Vagina (tissue), 2 donors: ENCODE results near the gene PCSK6.

Experiments
- POLR2A ChIP-seq, 2 donors: fragments of 450-650 bp; IDR thresholded peaks; one replicate each; pipeline ENCODE4 v1.6.1; 2017; ENCODE audit warnings: antibody characterized with exemption in 2 of 2, mild to moderate bottlenecking in 2 of 2, moderate library complexity in 2 of 2
- POLR2AphosphoS5 ChIP-seq, 2 donors: sonication (generic); formaldehyde crosslinking; IDR thresholded peaks; one replicate each; pipeline ENCODE4 v1.9.0; 2017; ENCODE audit warnings: antibody characterized with exemption in 2 of 2, mild to moderate bottlenecking in 2 of 2, low read depth in 1 of 2; ENCODE audit not compliant: insufficient read depth in 1 of 2

DNA sequence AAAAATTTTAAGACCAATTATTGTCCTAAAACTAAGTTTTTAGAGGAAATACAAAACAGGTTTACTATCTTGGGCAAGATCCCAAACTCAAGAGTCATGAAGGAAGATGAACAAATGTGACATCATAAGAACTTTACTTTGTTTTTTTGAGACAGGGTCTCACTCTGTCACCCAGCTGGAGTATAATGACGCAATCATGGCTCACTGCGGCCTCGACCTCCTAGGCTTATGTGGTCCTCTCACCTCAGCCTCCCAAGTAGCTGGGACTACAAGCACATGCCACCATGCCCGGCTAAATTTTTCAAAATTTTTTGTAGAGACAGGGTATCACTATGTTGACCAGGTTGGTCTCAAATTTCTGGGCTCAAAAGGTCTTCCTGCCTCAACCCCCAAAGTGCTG, 69.3 kb downstream of the PCSK6 start:
- TF ChIP-seq POLR2A (IDR thresholded peaks at IDR 0.05) (no peak), POLR2AphosphoS5 (IDR thresholded peaks at IDR 0.05; ENCODE audit: insufficient read depth in 1 of 2, low read depth in 1 of 2) (no peak)
